ENCODE data around the gene PCCA. TPM values are rescaled to one million over a fixed set of nuclear protein-coding genes. Genes with fewer than 3 reads are reported as not detected.
"Not testable (repeated sequence)": the region's sequence is repeated elsewhere in the genome, so short reads cannot be mapped to it uniquely, and the experiment has no call there.

PCCA gene
- total and polyA plus RNA-seq, 2 donors from 2014 or later = 86.2 to 222 TPM

GRCh38 chr13:100163375-100163774, 74.5 kb downstream of the PCCA start:
- no peak for FAIRE-seq

GRCh38 chr13:100173203-100173602, 84.3 kb downstream of the PCCA start:
- Histone ChIP-seq H3K4me3 (ENCODE audit: low read length in 3 of 3) (no peak overlapping the region), H3K36me3 (ENCODE audit: control insufficient read depth in 2 of 3, insufficient read depth in 3 of 3, low read length in 3 of 3) (no peaks in the 10 kb centered on the region), H3K9me3 (ENCODE audit: control insufficient read depth in 2 of 3, insufficient read depth in 1 of 3, low read length in 3 of 3) (no peaks in the 10 kb centered on the region), H3K27ac (ENCODE audit: low read depth in 2 of 2, low read length in 2 of 2) (no peak overlapping the region), H3K27me3 (ENCODE audit: control insufficient read depth, insufficient read depth, low read length) (no peaks in the 10 kb centered on the region), H3K9ac (ENCODE audit: low read length in 3 of 3) (no peak overlapping the region), H3K4me1 (ENCODE audit: control insufficient read depth in 2 of 3, insufficient read depth in 2 of 3, low read depth in 1 of 3, low read length in 3 of 3) (peaks cover 0 to 5% (median 0%) of the 10 kb centered on the region in 3 donors)
- no peak for TF ChIP-seq CTCF (IDR thresholded peaks at IDR 0.05; ENCODE audit: borderline replicate concordance, extremely low read depth, insufficient read depth)
- intact Hi-C loops (cut with DNase I) = no loop called here
- FAIRE-seq (no peak), DNase-seq (no peak)

More at GRCh38 chr13:100163375-100163774, 74.5 kb downstream of the PCCA start:
- DNase-seq = no peak
- peaks cover 0 to 10% (median 0%) of the 10 kb centered on the region in 3 donors for H3K4me1 ChIP-seq (ENCODE audit: control insufficient read depth in 2 of 3, insufficient read depth in 2 of 3, low read depth in 1 of 3, low read length in 3 of 3)
- no peaks in the 10 kb centered on the region for H3K36me3 ChIP-seq (ENCODE audit: control insufficient read depth in 2 of 3, insufficient read depth in 3 of 3, low read length in 3 of 3)
- H3K9me3 ChIP-seq (ENCODE audit: control insufficient read depth in 2 of 3, insufficient read depth in 1 of 3, low read length in 3 of 3) = no peaks in the 10 kb centered on the region
- no peak for TF ChIP-seq CTCF (IDR thresholded peaks at IDR 0.05; ENCODE audit: borderline replicate concordance, extremely low read depth, insufficient read depth)
- H3K4me3 ChIP-seq (ENCODE audit: low read length in 3 of 3) = no peak overlapping the region
- no peak overlapping the region for H3K27ac ChIP-seq (ENCODE audit: low read depth in 2 of 2, low read length in 2 of 2)
- intact Hi-C loops (cut with DNase I) = no loop called here
- H3K27me3 ChIP-seq (ENCODE audit: control insufficient read depth, insufficient read depth, low read length) = no peaks in the 10 kb centered on the region
- no peak overlapping the region for H3K9ac ChIP-seq (ENCODE audit: low read length in 3 of 3)

GRCh38 chr13:100174455-100174854, 85.6 kb downstream of the PCCA start:
- H3K27me3 ChIP-seq (ENCODE audit: control insufficient read depth, insufficient read depth, low read length); H3K9ac ChIP-seq (ENCODE audit: low read length in 3 of 3); FAIRE-seq; DNase-seq; H3K4me3 ChIP-seq (ENCODE audit: low read length in 3 of 3); intact Hi-C loops (cut with DNase I); H3K36me3 ChIP-seq (ENCODE audit: control insufficient read depth in 2 of 3, insufficient read depth in 3 of 3, low read length in 3 of 3); H3K27ac ChIP-seq (ENCODE audit: low read depth in 2 of 2, low read length in 2 of 2); H3K4me1 ChIP-seq (ENCODE audit: control insufficient read depth in 2 of 3, insufficient read depth in 2 of 3, low read depth in 1 of 3, low read length in 3 of 3); H3K9me3 ChIP-seq (ENCODE audit: control insufficient read depth in 2 of 3, insufficient read depth in 1 of 3, low read length in 3 of 3): not testable (repeated sequence)

GRCh38 chr13:100175078-100175802, 86.3 kb downstream of the PCCA start:
- Histone ChIP-seq H3K9me3 (ENCODE audit: control insufficient read depth in 2 of 3, insufficient read depth in 1 of 3, low read length in 3 of 3) (no peaks in the 10 kb centered on the region), H3K27ac (ENCODE audit: low read depth in 2 of 2, low read length in 2 of 2) (no peak overlapping the region), H3K4me3 (ENCODE audit: low read length in 3 of 3) (no peak overlapping the region), H3K9ac (ENCODE audit: low read length in 3 of 3) (no peak overlapping the region), H3K4me1 (ENCODE audit: control insufficient read depth in 2 of 3, insufficient read depth in 2 of 3, low read depth in 1 of 3, low read length in 3 of 3) (peaks cover 0 to 9% (median 3%) of the 10 kb centered on the region in 3 donors), H3K27me3 (ENCODE audit: control insufficient read depth, insufficient read depth, low read length) (no peaks in the 10 kb centered on the region), H3K36me3 (ENCODE audit: control insufficient read depth in 2 of 3, insufficient read depth in 3 of 3, low read length in 3 of 3) (no peaks in the 10 kb centered on the region)
- TF ChIP-seq CTCF (IDR thresholded peaks at IDR 0.05; ENCODE audit: borderline replicate concordance, extremely low read depth, insufficient read depth) = no peak
- DNase-seq (no peak), FAIRE-seq (no peak)
- intact Hi-C loops (cut with DNase I) = no loop called here
